Upper lobe of right lung (tissue), 1 donor: ENCODE data around the gene MYO3A. TPM values are rescaled to one million over a fixed set of nuclear protein-coding genes. Genes with fewer than 3 reads are reported as not detected.

Experiments
- ATAC-seq: fragments of 200-7000 bp; cut with Tn5 transposase; one replicate; pipeline ENCODE4 v1.9.1; 2020; ENCODE audit warnings: mild to moderate bottlenecking, moderate library complexity
- DNase-seq: peaks from one replicate; pipeline ENCODE4 v3.0.0-alpha.2; 2020
- H3K27ac ChIP-seq: fragments of 200-600 bp; one replicate; pipeline ENCODE4 v1.8.0; 2022
- H3K27me3 ChIP-seq: fragments of 200-600 bp; one replicate; pipeline ENCODE4 v1.8.0; 2022; ENCODE audit warnings: mild to moderate bottlenecking
- H3K36me3 ChIP-seq: fragments of 200-600 bp; one replicate; pipeline ENCODE4 v1.8.0; 2022
- H3K4me1 ChIP-seq: fragments of 200-600 bp; one replicate; pipeline ENCODE4 v1.8.0; 2022
- H3K4me3 ChIP-seq: fragments of 200-600 bp; one replicate; pipeline ENCODE4 v1.8.0; 2022; ENCODE audit warnings: mild to moderate bottlenecking
- H3K9me3 ChIP-seq: fragments of 200-600 bp; one replicate; pipeline ENCODE4 v1.8.0; 2022
- CTCF ChIP-seq: fragments of 200-600 bp; IDR thresholded peaks from one replicate; pipeline ENCODE4 v1.8.0; 2022; ENCODE audit warnings: antibody characterized with exemption
- intact Hi-C: fragments of 100-400 bp; cut with DNase I; formaldehyde crosslinking; loops from one replicate; pipeline ENCODE4 v1.11.0; 2022
- total RNA-seq: library from RNA; stranded (reverse); fragmentation: NEBNext Ultra II Directional; extraction: Animal tissue kit (Norgen Biotek cat#: 25700); gene quantifications from one replicate; pipeline ENCODE4 v1.2.1, GENCODE V29; 2021
- donor health status: DM: no; HTN: yes; CAD: no; lungs with severe emphysema.

Gene MYO3A
- total RNA-seq, 1 donor from 2014 or later = 0.06 TPM

- DNase-seq (no peak), ATAC-seq (no peak)
- no peaks in the 10 kb centered on the region for H3K9me3 ChIP-seq
- H3K4me1 ChIP-seq = no peaks in the 10 kb centered on the region
- H3K27me3 ChIP-seq = peaks cover 20% of the 10 kb centered on the region
- no peak overlapping the region for H3K4me3 ChIP-seq
- H3K27ac ChIP-seq = no peak overlapping the region
- intact Hi-C loops = no loop called here
- H3K36me3 ChIP-seq = no peaks in the 10 kb centered on the region
- no peak for TF ChIP-seq CTCF
These were observed 271.2 kb downstream of the MYO3A start for GRCh38 chr10:26205223-26205622.

- TF ChIP-seq CTCF = no peak
- no peaks in the 10 kb centered on the region for H3K36me3 ChIP-seq
- H3K4me1 ChIP-seq = no peaks in the 10 kb centered on the region
- H3K9me3 ChIP-seq = no peaks in the 10 kb centered on the region
- DNase-seq = no peak
- intact Hi-C loops = no loop called here
- H3K27ac ChIP-seq = no peak overlapping the region
- ATAC-seq = peak; percentile 42
- no peak overlapping the region for H3K4me3 ChIP-seq
- peaks cover 79% of the 10 kb centered on the region for H3K27me3 ChIP-seq
These were observed 277.9 kb downstream of the MYO3A start for GRCh38 chr10:26211781-26212444.

- Histone ChIP-seq H3K27me3 (peaks cover 82% of the 10 kb centered on the region), H3K36me3 (no peaks in the 10 kb centered on the region), H3K4me3 (no peak overlapping the region), H3K27ac (no peak overlapping the region), H3K9me3 (no peaks in the 10 kb centered on the region), H3K4me1 (no peaks in the 10 kb centered on the region)
- intact Hi-C loops = no loop called here
- ATAC-seq = no peak
- no peak for TF ChIP-seq CTCF
- DNase-seq = no peak
These were observed 278.5 kb downstream of the MYO3A start for GRCh38 chr10:26212511-26212910.

- Histone ChIP-seq H3K4me1 (no peaks in the 10 kb centered on the region), H3K9me3 (no peaks in the 10 kb centered on the region), H3K27ac (no peak overlapping the region), H3K36me3 (no peaks in the 10 kb centered on the region), H3K4me3 (no peak overlapping the region), H3K27me3 (peaks cover 82% of the 10 kb centered on the region)
- DNase-seq (no peak), ATAC-seq (no peak)
- no peak for TF ChIP-seq CTCF
- intact Hi-C loops = no loop called here
These were observed 279.2 kb downstream of the MYO3A start for GRCh38 chr10:26213157-26213800.

- Histone ChIP-seq H3K4me3 (no peak overlapping the region), H3K27ac (no peak overlapping the region), H3K27me3 (peaks cover 82% of the 10 kb centered on the region), H3K36me3 (no peaks in the 10 kb centered on the region), H3K9me3 (no peaks in the 10 kb centered on the region), H3K4me1 (no peaks in the 10 kb centered on the region)
- DNase-seq (no peak), ATAC-seq (no peak)
- no peak for TF ChIP-seq CTCF
- intact Hi-C loops = no loop called here
These were observed 280.0 kb downstream of the MYO3A start for GRCh38 chr10:26214004-26214403.
